PC-3 (cell line): ENCODE measurements around the gene TCAF2. TPM values are rescaled to one million over a fixed set of nuclear protein-coding genes. Genes with fewer than 3 reads are reported as not detected.
A peak's percentile ranks its signal among the peaks of the same experiment; 100 is the strongest.
"Not testable (repeated sequence)": the region's sequence is repeated elsewhere in the genome, so short reads cannot be mapped to it uniquely, and the experiment has no call there.

Experiments used
- ATAC-seq: fragments of 200-7000 bp; cut with Tn5 transposase; 2 replicates; pipeline ENCODE4 v1.9.1; 2020; ENCODE audit warnings: mild to moderate bottlenecking, moderate library complexity
- BruUV-seq: library from RNA; stranded (reverse); fragments of 400-500 nt; replicated peaks from 2 replicates; lab custom pipeline; 2021; lab: Mats Ljungman, UMichigan
- CTCF ChIA-PET: fragments of 300-600 bp; sonication (Branson Sonifier 250); formaldehyde crosslinking; loops from one replicate; lab custom pipeline; 2022; ENCODE audit warnings: antibody characterized with exemption; lab: Charles Lee
- POLR2A ChIA-PET: fragments of 300-600 bp; sonication (Branson Sonifier 250); formaldehyde crosslinking; loops from one replicate; lab custom pipeline; 2022; ENCODE audit warnings: antibody characterized with exemption; ENCODE audit not compliant: unreplicated experiment; lab: Charles Lee
- DNase-seq: peaks from one replicate; pipeline ENCODE4 v3.0.0-alpha.2; 2015
- H2AFZ ChIP-seq: fragments of 300-600 bp; sonication (generic); 2 replicates; pipeline ENCODE4 v1.6.0; 2016; ENCODE audit warnings: antibody characterized with exemption, low read length
- H3F3A ChIP-seq: fragments of 300-600 bp; sonication (generic); one replicate; pipeline ENCODE4 v1.6.0; 2017; ENCODE audit warnings: antibody characterized with exemption, low read length, control low read depth, mild to moderate bottlenecking; ENCODE audit not compliant: unreplicated experiment
- H3K27ac ChIP-seq: fragments of 300-600 bp; sonication (generic); 2 replicates; pipeline ENCODE4 v1.5.1; 2016; ENCODE audit warnings: mild to moderate bottlenecking, low read length
- H3K27me3 ChIP-seq: fragments of 300-600 bp; sonication (generic); 2 replicates; pipeline ENCODE4 v1.6.1; 2016; ENCODE audit warnings: low read length, mixed read lengths
- H3K36me3 ChIP-seq: fragments of 300-600 bp; sonication (generic); 2 replicates; pipeline ENCODE4 v1.6.1; 2016; ENCODE audit warnings: low read depth, mixed run types, low read length, mixed read lengths
- H3K4me1 ChIP-seq: fragments of 300-600 bp; sonication (generic); 2 replicates; pipeline ENCODE4 v1.5.1; 2016; ENCODE audit warnings: low read length; ENCODE audit not compliant: insufficient read depth
- H3K4me2 ChIP-seq: fragments of 300-600 bp; sonication (generic); 2 replicates; pipeline ENCODE4 v1.6.0; 2016; ENCODE audit warnings: low read length
- H3K4me3 ChIP-seq: fragments of 300-600 bp; sonication (generic); 2 replicates; pipeline ENCODE4 v1.5.1; 2016; ENCODE audit warnings: mild to moderate bottlenecking, low read length, mixed read lengths
- H3K79me2 ChIP-seq: fragments of 300-600 bp; sonication (generic); 2 replicates; pipeline ENCODE4 v1.6.1; 2017; ENCODE audit warnings: low read length, mixed read lengths
- H3K9ac ChIP-seq: fragments of 300-600 bp; sonication (generic); 2 replicates; pipeline ENCODE4 v1.6.0; 2016; ENCODE audit warnings: mild to moderate bottlenecking, low read length
- H3K9me2 ChIP-seq: fragments of 300-600 bp; sonication (generic); replicated peaks from 2 replicates; pipeline ENCODE4 v1.6.1; 2016; ENCODE audit warnings: mixed run types, low read length, mixed read lengths
- H3K9me3 ChIP-seq: fragments of 300-600 bp; sonication (generic); 2 replicates; pipeline ENCODE4 v1.6.1; 2016; ENCODE audit warnings: low read length, mixed read lengths
- H4K20me1 ChIP-seq: fragments of 300-600 bp; sonication (generic); 2 replicates; pipeline ENCODE4 v1.6.1; 2016; ENCODE audit warnings: low read length, mixed read lengths
- intact Hi-C: fragments of 100-400 bp; cut with micrococcal nuclease; formaldehyde crosslinking; loops from 2 replicates; pipeline ENCODE4 v1.9.0; 2023
- total RNA-seq: library from RNA; depleted of rRNA; stranded (reverse); fragments of >200 nt; gene quantifications from 2 replicates; pipeline ENCODE4 v1.2.3, GENCODE V29; 2014

TCAF2 gene
- total RNA-seq, 1 experiment from 2014 or later = 9.7 TPM

GRCh38 chr7:143632506-143632905 is 11.7 kb downstream of the TCAF2 start:
- H4K20me1 ChIP-seq, H3K4me1 ChIP-seq, intact Hi-C loops, BruUV-seq, H2AFZ ChIP-seq, H3K36me3 ChIP-seq, DNase-seq, H3K79me2 ChIP-seq, CTCF ChIA-PET, H3K9me3 ChIP-seq, H3K4me3 ChIP-seq, POLR2A ChIA-PET, H3K27ac ChIP-seq, H3K9me2 ChIP-seq, H3K9ac ChIP-seq, H3F3A ChIP-seq, H3K27me3 ChIP-seq, H3K4me2 ChIP-seq: not testable (repeated sequence)
- ATAC-seq = peak; percentile 49

DNA sequence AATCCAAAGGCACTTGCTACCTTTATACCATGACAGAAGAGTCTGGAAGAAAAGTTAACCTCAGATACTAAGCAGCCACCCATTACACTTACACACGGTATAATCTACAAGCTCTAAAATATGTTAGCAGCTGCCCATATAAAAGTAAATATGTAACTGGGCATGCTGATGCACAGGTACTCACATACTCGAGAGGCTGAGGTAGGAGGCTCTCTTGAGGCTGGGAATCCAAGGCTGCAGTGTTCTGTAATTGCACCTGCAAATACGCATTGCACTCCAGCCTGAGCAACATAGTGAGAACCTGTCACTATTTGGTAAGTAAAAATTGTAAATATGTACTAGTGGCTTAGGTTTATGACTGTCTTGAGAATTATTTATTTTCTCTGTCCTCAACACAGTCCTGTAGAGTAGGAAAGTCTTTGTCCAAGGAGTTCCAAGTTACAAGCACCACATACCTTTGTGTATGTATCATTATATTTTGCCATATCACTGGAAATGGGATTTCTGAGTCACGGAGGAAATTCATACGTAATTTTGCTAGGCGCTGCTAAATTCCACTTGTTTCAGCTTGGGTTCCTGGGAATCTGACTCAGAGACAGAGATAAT is 12.3 kb downstream of the TCAF2 start:
- CTCF ChIA-PET = not testable (repeated sequence)
- ATAC-seq = peak; percentile 96
- TSS peak; percentile 84 for BruUV-seq

DNA sequence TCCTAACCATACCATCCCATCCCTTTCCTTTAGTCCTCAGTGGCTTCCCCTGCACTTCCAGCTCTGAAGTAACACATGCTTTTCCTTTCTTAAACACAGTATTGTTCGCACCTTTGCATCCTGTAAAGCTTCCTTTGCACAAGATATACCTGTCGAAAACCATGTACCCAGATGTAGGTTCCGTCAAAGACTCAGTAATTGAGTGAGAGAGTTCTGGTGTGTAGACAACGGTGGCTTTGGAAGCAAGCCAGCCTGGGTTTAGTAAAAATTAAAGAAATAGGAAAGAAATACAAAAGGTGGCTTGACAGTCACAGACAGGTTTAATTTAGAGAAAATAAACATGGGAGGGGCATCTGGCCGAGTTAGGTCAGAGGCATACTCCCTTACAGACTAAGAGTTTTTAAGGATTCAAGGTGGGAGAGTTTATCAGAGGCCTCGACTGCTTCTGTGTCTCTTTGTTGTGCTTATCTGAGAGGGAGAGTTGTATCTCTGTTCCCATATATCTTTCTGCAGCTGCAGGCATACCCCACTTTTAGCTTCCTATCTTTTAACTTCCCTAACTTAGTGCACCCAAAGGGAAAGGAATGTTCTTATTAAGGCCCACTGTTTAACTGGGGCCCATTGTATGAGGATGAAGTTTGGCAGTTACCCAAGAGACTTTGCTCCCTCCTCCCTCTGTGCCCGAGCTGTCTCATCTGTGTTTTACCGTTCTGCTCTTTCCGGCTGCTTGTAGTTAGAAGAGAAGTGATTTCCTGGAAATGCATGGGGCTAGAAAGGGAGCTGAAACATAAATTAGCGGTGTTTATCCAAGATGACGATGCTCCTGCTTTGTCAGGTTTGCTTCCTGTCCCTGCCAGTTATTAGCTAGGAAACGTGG is 14.8 kb downstream of the TCAF2 start:
- H3K9me2 ChIP-seq, H3F3A ChIP-seq, H3K36me3 ChIP-seq, CTCF ChIA-PET, H4K20me1 ChIP-seq, H2AFZ ChIP-seq, intact Hi-C loops, BruUV-seq, H3K4me1 ChIP-seq, H3K79me2 ChIP-seq, ATAC-seq, H3K4me3 ChIP-seq, H3K9me3 ChIP-seq, POLR2A ChIA-PET, H3K27ac ChIP-seq, H3K4me2 ChIP-seq, H3K9ac ChIP-seq, DNase-seq, H3K27me3 ChIP-seq: not testable (repeated sequence)

More for the DNA sequence above, 12.3 kb downstream of the TCAF2 start:
- H3K9me3 ChIP-seq, H3K27ac ChIP-seq, H2AFZ ChIP-seq, H3K36me3 ChIP-seq, H3K79me2 ChIP-seq, intact Hi-C loops, H3K4me1 ChIP-seq, DNase-seq, H3K27me3 ChIP-seq, H3F3A ChIP-seq, H4K20me1 ChIP-seq, H3K9me2 ChIP-seq, H3K4me3 ChIP-seq, H3K4me2 ChIP-seq, H3K9ac ChIP-seq, POLR2A ChIA-PET: not testable (repeated sequence)

GRCh38 chr7:143639372-143639771 is 18.6 kb downstream of the TCAF2 start:
- H3K4me2 ChIP-seq, H3K27me3 ChIP-seq, DNase-seq, H3K4me1 ChIP-seq, H3K9ac ChIP-seq, H3K9me2 ChIP-seq, CTCF ChIA-PET, H3F3A ChIP-seq, H2AFZ ChIP-seq, POLR2A ChIA-PET, BruUV-seq, H3K79me2 ChIP-seq, H4K20me1 ChIP-seq, H3K27ac ChIP-seq, H3K9me3 ChIP-seq, intact Hi-C loops, H3K4me3 ChIP-seq, H3K36me3 ChIP-seq: not testable (repeated sequence)
- ATAC-seq = peak; percentile 48

DNA sequence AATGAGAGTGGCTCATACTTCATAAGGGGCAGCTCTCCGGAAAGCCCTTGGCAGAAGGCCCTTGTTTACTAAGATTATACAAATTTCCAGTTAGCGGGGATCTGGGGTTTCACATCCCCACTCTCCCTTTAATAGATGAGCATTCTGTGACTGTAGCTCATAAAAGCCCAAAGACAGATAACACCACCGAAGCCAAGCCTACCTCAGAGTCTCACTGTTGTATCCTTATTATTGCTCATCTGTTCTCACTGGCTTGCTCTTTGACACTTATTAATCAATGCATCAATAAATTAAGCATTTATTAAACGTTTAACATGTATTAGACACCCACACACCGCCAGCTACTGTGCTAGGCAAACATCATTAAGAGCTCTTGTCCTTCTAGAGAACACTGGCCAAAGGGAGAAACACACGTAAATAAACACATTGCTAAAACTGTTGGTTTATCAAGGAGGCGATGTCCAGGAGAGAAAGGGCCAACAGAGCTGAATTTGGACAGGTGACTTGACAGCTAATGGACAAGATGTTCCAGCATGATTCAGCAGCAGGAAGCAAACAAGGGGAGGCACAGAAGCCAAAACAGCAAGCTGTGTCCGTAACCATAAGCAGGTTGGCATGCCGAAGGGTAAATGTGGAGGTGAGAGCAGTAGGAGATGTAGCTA is 19.9 kb downstream of the TCAF2 start:
- H3K27ac ChIP-seq, BruUV-seq, H3K36me3 ChIP-seq, POLR2A ChIA-PET, DNase-seq, H4K20me1 ChIP-seq, H3K4me3 ChIP-seq, H3K9ac ChIP-seq, intact Hi-C loops, H3K4me2 ChIP-seq, CTCF ChIA-PET, H3F3A ChIP-seq, H3K4me1 ChIP-seq, H3K9me2 ChIP-seq, H2AFZ ChIP-seq, H3K27me3 ChIP-seq, H3K9me3 ChIP-seq, H3K79me2 ChIP-seq: not testable (repeated sequence)
- peak; percentile 60 for ATAC-seq

- H3K36me3 ChIP-seq, intact Hi-C loops, BruUV-seq, H3K9me3 ChIP-seq, ATAC-seq, H3F3A ChIP-seq, H3K27me3 ChIP-seq, H3K4me2 ChIP-seq, H3K27ac ChIP-seq, H3K79me2 ChIP-seq, CTCF ChIA-PET, H3K4me3 ChIP-seq, POLR2A ChIA-PET, H3K4me1 ChIP-seq, H3K9me2 ChIP-seq, H2AFZ ChIP-seq, H3K9ac ChIP-seq, H4K20me1 ChIP-seq, DNase-seq: not testable (repeated sequence)
Observed at GRCh38 chr7:143646598-143646997, 25.8 kb downstream of the TCAF2 start.
